Esophagus squamous epithelium (tissue), 4 donors: ENCODE measurements around the gene CD34.

Experiments used
- CTCF ChIP-seq, 6 experiments: fragments of 450-650 bp in 4 of 6; fragments of 200-600 bp in 2 of 6; sonication (generic) in 2 of 6; IDR thresholded peaks; one replicate each; pipeline ENCODE4 v1.5.1; 2016 to 2019; ENCODE audit warnings: antibody characterized with exemption in 6 of 6, mild to moderate bottlenecking in 4 of 6, moderate library complexity in 4 of 6
- POLR2A ChIP-seq, 4 donors: fragments of 450-650 bp; IDR thresholded peaks; one replicate each; pipeline ENCODE4 v1.6.1; 2017; ENCODE audit warnings: antibody characterized with exemption in 4 of 4, mild to moderate bottlenecking in 4 of 4, moderate library complexity in 3 of 4

- TF ChIP-seq CTCF (IDR thresholded peaks at IDR 0.05) (no peak), POLR2A (IDR thresholded peaks at IDR 0.05) (no peak)
Observed at GRCh38 chr1:207923561-207923960, 12.6 kb upstream of the CD34 start.
